ENCODE results near the gene DDX10. TPM values are rescaled to one million over a fixed set of nuclear protein-coding genes. Genes with fewer than 3 reads are reported as not detected.

The DDX10 gene
- total RNA-seq, 1 experiment from 2014 or later: 78.3 TPM

GRCh38 chr11:108680271-108680670 is 15.4 kb downstream of the DDX10 start:
- ChIA-PET POLR2A (interaction anchor here (0.6 kb wide), 1 partner anchor 210 kb away, joined by 3 read pairs; no protein-coding TSS in a partner anchor), CTCF (interaction anchor here (0.5 kb wide), 1 partner anchor 458 kb away, joined by 6 read pairs; the partner anchor contains the start of gene NPAT)
- Mint-ChIP-seq H3K36me3 (ENCODE audit: insufficient read depth, unreplicated experiment) (peaks cover 74% of the 10 kb centered on the region), H3K4me1 (ENCODE audit: low read depth, unreplicated experiment) (peaks cover 26% of the 10 kb centered on the region), H3K27ac (ENCODE audit: unreplicated experiment) (no peak overlapping the region), H3K4me3 (ENCODE audit: unreplicated experiment) (no peak overlapping the region), H3K9me3 (ENCODE audit: unreplicated experiment) (no peaks in the 10 kb centered on the region), H3K27me3 (ENCODE audit: insufficient read depth, unreplicated experiment) (no peaks in the 10 kb centered on the region)
- no peak for DNase-seq
- Histone ChIP-seq H3K27me3 (replicated peaks; ENCODE audit: control insufficient read depth, insufficient read depth, low read length) (no peaks in the 10 kb centered on the region), H3K36me3 (ENCODE audit: control insufficient read depth, insufficient read depth, low read length) (0 out of 2 replicates have a peak, but pooled peaks cover 3% of the 10 kb centered on the region), H3K4me3 (ENCODE audit: low read depth, low read length) (no peak overlapping the region), H3K4me1 (peaks cover 33% of the 10 kb centered on the region), H3K9me3 (no peaks in the 10 kb centered on the region)
- intact Hi-C loops (cut with micrococcal nuclease; ENCODE audit: unreplicated experiment): no loop called here
- TF ChIP-seq, protein P1, sequence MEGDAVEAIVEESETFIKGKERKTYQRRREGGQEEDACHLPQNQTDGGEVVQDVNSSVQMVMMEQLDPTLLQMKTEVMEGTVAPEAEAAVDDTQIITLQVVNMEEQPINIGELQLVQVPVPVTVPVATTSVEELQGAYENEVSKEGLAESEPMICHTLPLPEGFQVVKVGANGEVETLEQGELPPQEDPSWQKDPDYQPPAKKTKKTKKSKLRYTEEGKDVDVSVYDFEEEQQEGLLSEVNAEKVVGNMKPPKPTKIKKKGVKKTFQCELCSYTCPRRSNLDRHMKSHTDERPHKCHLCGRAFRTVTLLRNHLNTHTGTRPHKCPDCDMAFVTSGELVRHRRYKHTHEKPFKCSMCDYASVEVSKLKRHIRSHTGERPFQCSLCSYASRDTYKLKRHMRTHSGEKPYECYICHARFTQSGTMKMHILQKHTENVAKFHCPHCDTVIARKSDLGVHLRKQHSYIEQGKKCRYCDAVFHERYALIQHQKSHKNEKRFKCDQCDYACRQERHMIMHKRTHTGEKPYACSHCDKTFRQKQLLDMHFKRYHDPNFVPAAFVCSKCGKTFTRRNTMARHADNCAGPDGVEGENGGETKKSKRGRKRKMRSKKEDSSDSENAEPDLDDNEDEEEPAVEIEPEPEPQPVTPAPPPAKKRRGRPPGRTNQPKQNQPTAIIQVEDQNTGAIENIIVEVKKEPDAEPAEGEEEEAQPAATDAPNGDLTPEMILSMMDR (IDR thresholded peaks at IDR 0.05; ENCODE audit: insufficient read depth in 1 of 2, low read depth in 1 of 2, low read length in 1 of 2, severe bottlenecking in 1 of 2, unreplicated experiment in 1 of 2): no peak
- no TSS peak for BruUV-seq (replicated peaks)

GRCh38 chr11:108685419-108686130 is 20.7 kb downstream of the DDX10 start:
- CTCF ChIA-PET: no interaction called here
- POLR2A ChIA-PET: no interaction called here

GRCh38 chr11:108693852-108694251 is 29.0 kb downstream of the DDX10 start:
- intact Hi-C loops (cut with micrococcal nuclease; ENCODE audit: unreplicated experiment): no loop called here

More at GRCh38 chr11:108685419-108686130, 20.7 kb downstream of the DDX10 start:
- H3K27me3 ChIP-seq (replicated peaks; ENCODE audit: control insufficient read depth, insufficient read depth, low read length): no peaks in the 10 kb centered on the region
- no peak for DNase-seq
- intact Hi-C loops (cut with micrococcal nuclease; ENCODE audit: unreplicated experiment): no loop called here
- H3K4me1 ChIP-seq: peaks cover 27% of the 10 kb centered on the region
- H3K9me3 ChIP-seq: no peaks in the 10 kb centered on the region
- no peak overlapping the region for H3K4me3 Mint-ChIP-seq (ENCODE audit: unreplicated experiment)
- H3K4me1 Mint-ChIP-seq (ENCODE audit: low read depth, unreplicated experiment): peaks cover 24% of the 10 kb centered on the region
- peaks cover 45% of the 10 kb centered on the region for H3K36me3 Mint-ChIP-seq (ENCODE audit: insufficient read depth, unreplicated experiment)
- no peak overlapping the region for H3K4me3 ChIP-seq (ENCODE audit: low read depth, low read length)
- H3K27ac Mint-ChIP-seq (ENCODE audit: unreplicated experiment): no peak overlapping the region
- TF ChIP-seq, protein P1 (IDR thresholded peaks at IDR 0.05; ENCODE audit: insufficient read depth in 1 of 2, low read depth in 1 of 2, low read length in 1 of 2, severe bottlenecking in 1 of 2, unreplicated experiment in 1 of 2): no peak
- H3K36me3 ChIP-seq (ENCODE audit: control insufficient read depth, insufficient read depth, low read length): 0 out of 2 replicates have a peak, but pooled peaks cover 2% of the 10 kb centered on the region
- no peaks in the 10 kb centered on the region for H3K9me3 Mint-ChIP-seq (ENCODE audit: unreplicated experiment)
- H3K27me3 Mint-ChIP-seq (ENCODE audit: insufficient read depth, unreplicated experiment): no peaks in the 10 kb centered on the region
- BruUV-seq (replicated peaks): no TSS peak

More at GRCh38 chr11:108693852-108694251, 29.0 kb downstream of the DDX10 start:
- TF ChIP-seq, protein P1 (IDR thresholded peaks at IDR 0.05; ENCODE audit: insufficient read depth in 1 of 2, low read depth in 1 of 2, low read length in 1 of 2, severe bottlenecking in 1 of 2, unreplicated experiment in 1 of 2): no peak
- Histone ChIP-seq H3K4me3 (ENCODE audit: low read depth, low read length) (no peak overlapping the region), H3K4me1 (peaks cover 9% of the 10 kb centered on the region), H3K36me3 (ENCODE audit: control insufficient read depth, insufficient read depth, low read length) (0 out of 2 replicates have a peak, but pooled peaks cover 2% of the 10 kb centered on the region), H3K27me3 (replicated peaks; ENCODE audit: control insufficient read depth, insufficient read depth, low read length) (no peaks in the 10 kb centered on the region), H3K9me3 (no peaks in the 10 kb centered on the region)
- ChIA-PET CTCF (no interaction called here), POLR2A (no interaction called here)
- Mint-ChIP-seq H3K4me3 (ENCODE audit: unreplicated experiment) (no peak overlapping the region), H3K27ac (ENCODE audit: unreplicated experiment) (no peak overlapping the region), H3K9me3 (ENCODE audit: unreplicated experiment) (no peaks in the 10 kb centered on the region), H3K4me1 (ENCODE audit: low read depth, unreplicated experiment) (peaks cover 12% of the 10 kb centered on the region), H3K27me3 (ENCODE audit: insufficient read depth, unreplicated experiment) (no peaks in the 10 kb centered on the region), H3K36me3 (ENCODE audit: insufficient read depth, unreplicated experiment) (peaks cover 51% of the 10 kb centered on the region)
- BruUV-seq (replicated peaks): no TSS peak
- no peak for DNase-seq

Measured in Caco-2 (cell line).